NB4 (cell line): ENCODE measurements around the gene ICAM2.

ENCODE experiments used
- DNase-seq: peaks from one replicate; pipeline ENCODE4 v3.0.0; 2010; ENCODE audit warnings: low read depth
- H3K4me3 ChIP-seq: one replicate; pipeline ENCODE4 v1.5.1; 2011; ENCODE audit warnings: mild to moderate bottlenecking, low read depth, low read length, moderate library complexity
- CTCF ChIP-seq: IDR thresholded peaks from one replicate; pipeline ENCODE4 v1.5.1; 2012; ENCODE audit warnings: low read depth, low read length
- MAX ChIP-seq: IDR thresholded peaks from 2 replicates; pipeline ENCODE4 v1.6.1; 2011; ENCODE audit warnings: low read depth, low read length
- MYC ChIP-seq: IDR thresholded peaks from 2 replicates; pipeline ENCODE4 v1.6.1; 2011; ENCODE audit warnings: low read depth, low read length
- POLR2A ChIP-seq: IDR thresholded peaks from 2 replicates; pipeline ENCODE4 v1.6.1; 2011; ENCODE audit warnings: mild to moderate bottlenecking; ENCODE audit not compliant: insufficient read length; ENCODE audit errors: extremely low read depth

Gene ICAM2

GRCh38 chr17:63997341-63998048, 22.9 kb downstream of the ICAM2 start:
- DNase-seq, result no peak
- H3K4me3 ChIP-seq, result no peak overlapping the region
- TF ChIP-seq POLR2A, result no peak
- TF ChIP-seq MYC, result no peak
- TF ChIP-seq CTCF, result no peak
- TF ChIP-seq MAX, result no peak

- DNase-seq, result no peak
- TF ChIP-seq MYC (no peak), POLR2A (no peak)
- no peak overlapping the region for H3K4me3 ChIP-seq
Observed at GRCh38 chr17:63996430-63997182, 23.8 kb downstream of the ICAM2 start.

GRCh38 chr17:63995626-63996025, 24.8 kb downstream of the ICAM2 start:
- H3K4me3 ChIP-seq, result no peak overlapping the region
- TF ChIP-seq MAX (no peak), CTCF (no peak), POLR2A (no peak), MYC (no peak)
- DNase-seq, result no peak

- no peak for TF ChIP-seq CTCF
- TF ChIP-seq MAX, result no peak
- TF ChIP-seq MYC, result no peak
- no peak for TF ChIP-seq POLR2A
- H3K4me3 ChIP-seq, result no peak overlapping the region
- no peak for DNase-seq
Observed at GRCh38 chr17:63993368-63993985, 27.0 kb downstream of the ICAM2 start.

GRCh38 chr17:63991611-63992010, 28.8 kb downstream of the ICAM2 start:
- TF ChIP-seq MYC, result no peak
- no peak for TF ChIP-seq MAX
- TF ChIP-seq CTCF, result no peak
- no peak for TF ChIP-seq POLR2A
- DNase-seq, result no peak
- H3K4me3 ChIP-seq, result no peak overlapping the region

- DNase-seq, result no peak
- TF ChIP-seq MAX (no peak), POLR2A (no peak), MYC (no peak), CTCF (no peak)
- no peak overlapping the region for H3K4me3 ChIP-seq
Observed at GRCh38 chr17:63989622-63990345, 30.6 kb downstream of the ICAM2 start.
